ENCODE data around the gene FYB1. TPM values are rescaled to one million over a fixed set of nuclear protein-coding genes. Genes with fewer than 3 reads are reported as not detected.

FYB1 gene
- total RNA-seq, 1 donor from 2014 or later = not detected

GRCh38 chr5:39107350-39107749 is 112.0 kb downstream of the FYB1 start:
- DNase-seq (ENCODE audit: low read depth) = no peak
- H3K4me3 ChIP-seq (ENCODE audit: low read depth, low read length) = no peak overlapping the region
- no peaks in the 10 kb centered on the region for H3K36me3 ChIP-seq (ENCODE audit: control insufficient read depth, insufficient read depth, low read length)
- H3K27me3 ChIP-seq (ENCODE audit: control insufficient read depth, insufficient read depth, low read length) = no peaks in the 10 kb centered on the region
- no peak for TF ChIP-seq CTCF (IDR thresholded peaks at IDR 0.05; ENCODE audit: insufficient read depth, low read length, poor library complexity, severe bottlenecking)

- TF ChIP-seq CTCF (IDR thresholded peaks at IDR 0.05; ENCODE audit: insufficient read depth, low read length, poor library complexity, severe bottlenecking) = peak; percentile 18
- no peak overlapping the region for H3K4me3 ChIP-seq (ENCODE audit: low read depth, low read length)
- no peaks in the 10 kb centered on the region for H3K27me3 ChIP-seq (ENCODE audit: control insufficient read depth, insufficient read depth, low read length)
- H3K36me3 ChIP-seq (ENCODE audit: control insufficient read depth, insufficient read depth, low read length) = no peaks in the 10 kb centered on the region
- no peak for DNase-seq (ENCODE audit: low read depth)
Observed at GRCh38 chr5:39106322-39106721, 113.0 kb downstream of the FYB1 start.

- no peak for DNase-seq (ENCODE audit: low read depth)
- Histone ChIP-seq H3K36me3 (ENCODE audit: control insufficient read depth, insufficient read depth, low read length) (no peaks in the 10 kb centered on the region), H3K4me3 (ENCODE audit: low read depth, low read length) (no peak overlapping the region), H3K27me3 (ENCODE audit: control insufficient read depth, insufficient read depth, low read length) (no peaks in the 10 kb centered on the region)
- no peak for TF ChIP-seq CTCF (IDR thresholded peaks at IDR 0.05; ENCODE audit: insufficient read depth, low read length, poor library complexity, severe bottlenecking)
Observed at GRCh38 chr5:39104221-39104620, 115.1 kb downstream of the FYB1 start.

GRCh38 chr5:39102684-39103155 is 116.6 kb downstream of the FYB1 start:
- no peaks in the 10 kb centered on the region for H3K36me3 ChIP-seq (ENCODE audit: control insufficient read depth, insufficient read depth, low read length)
- TF ChIP-seq CTCF (IDR thresholded peaks at IDR 0.05; ENCODE audit: insufficient read depth, low read length, poor library complexity, severe bottlenecking) = no peak
- no peak overlapping the region for H3K4me3 ChIP-seq (ENCODE audit: low read depth, low read length)
- DNase-seq (ENCODE audit: low read depth) = no peak
- no peaks in the 10 kb centered on the region for H3K27me3 ChIP-seq (ENCODE audit: control insufficient read depth, insufficient read depth, low read length)

GRCh38 chr5:39100851-39101396 is 118.4 kb downstream of the FYB1 start:
- no peak overlapping the region for H3K4me3 ChIP-seq (ENCODE audit: low read depth, low read length)
- H3K27me3 ChIP-seq (ENCODE audit: control insufficient read depth, insufficient read depth, low read length) = no peaks in the 10 kb centered on the region
- no peaks in the 10 kb centered on the region for H3K36me3 ChIP-seq (ENCODE audit: control insufficient read depth, insufficient read depth, low read length)
- peak; percentile 77 for DNase-seq (ENCODE audit: low read depth)
- TF ChIP-seq CTCF (IDR thresholded peaks at IDR 0.05; ENCODE audit: insufficient read depth, low read length, poor library complexity, severe bottlenecking) = no peak

GRCh38 chr5:39100301-39100850 is 119.0 kb downstream of the FYB1 start:
- TF ChIP-seq CTCF (IDR thresholded peaks at IDR 0.05; ENCODE audit: insufficient read depth, low read length, poor library complexity, severe bottlenecking) = no peak
- no peak for DNase-seq (ENCODE audit: low read depth)
- no peak overlapping the region for H3K4me3 ChIP-seq (ENCODE audit: low read depth, low read length)
- H3K27me3 ChIP-seq (ENCODE audit: control insufficient read depth, insufficient read depth, low read length) = no peaks in the 10 kb centered on the region
- H3K36me3 ChIP-seq (ENCODE audit: control insufficient read depth, insufficient read depth, low read length) = no peaks in the 10 kb centered on the region

All from kidney epithelial cell (primary cell).